IPS-NIHi11 (cell line): ENCODE data around the gene EDN1.
"Not testable (repeated sequence)": the region's sequence is repeated elsewhere in the genome, so short reads cannot be mapped to it uniquely, and the experiment has no call there.

Experiments used
- DNase-seq: peaks from one replicate; pipeline ENCODE4 v3.0.0; 2012; ENCODE audit warnings: mixed read lengths, low spot score

Gene EDN1

GRCh38 chr6:12327391-12327790 is 37.2 kb downstream of the EDN1 start:
- no peak for DNase-seq

- no peak for DNase-seq
Measured at GRCh38 chr6:12327988-12328387, 37.8 kb downstream of the EDN1 start.

GRCh38 chr6:12328701-12329100 is 38.5 kb downstream of the EDN1 start:
- DNase-seq, result no peak

GRCh38 chr6:12331474-12331873 is 41.3 kb downstream of the EDN1 start:
- DNase-seq, result no peak

- no peak for DNase-seq
Measured at GRCh38 chr6:12331951-12332749, 42.0 kb downstream of the EDN1 start.

- DNase-seq, result not testable (repeated sequence)
Measured at GRCh38 chr6:12332750-12333079, 42.6 kb downstream of the EDN1 start.

GRCh38 chr6:12333128-12333527 is 43.0 kb downstream of the EDN1 start:
- no peak for DNase-seq

GRCh38 chr6:12334526-12335130 is 44.5 kb downstream of the EDN1 start:
- DNase-seq, result no peak

- DNase-seq, result no peak
Measured at GRCh38 chr6:12335131-12335527, 45.0 kb downstream of the EDN1 start.

- DNase-seq, result no peak
Measured at GRCh38 chr6:12335717-12336116, 45.6 kb downstream of the EDN1 start.

GRCh38 chr6:12336121-12336971 is 46.2 kb downstream of the EDN1 start:
- no peak for DNase-seq

GRCh38 chr6:12339022-12339421 is 48.9 kb downstream of the EDN1 start:
- DNase-seq, result no peak

GRCh38 chr6:12339808-12340487 is 49.8 kb downstream of the EDN1 start:
- no peak for DNase-seq

GRCh38 chr6:12340488-12340818 is 50.3 kb downstream of the EDN1 start:
- no peak for DNase-seq

GRCh38 chr6:12342664-12343063 is 52.5 kb downstream of the EDN1 start:
- DNase-seq, result no peak

GRCh38 chr6:12343122-12343439 is 52.9 kb downstream of the EDN1 start:
- no peak for DNase-seq

GRCh38 chr6:12343440-12344162 is 53.4 kb downstream of the EDN1 start:
- no peak for DNase-seq

- no peak for DNase-seq
Measured at GRCh38 chr6:12344296-12344695, 54.1 kb downstream of the EDN1 start.

GRCh38 chr6:12344961-12345693 is 55.0 kb downstream of the EDN1 start:
- no peak for DNase-seq

- DNase-seq, result no peak
Measured at GRCh38 chr6:12345694-12346058, 55.5 kb downstream of the EDN1 start.
